ENCODE results near the gene TTLL11.
"Not testable (repeated sequence)": the region's sequence is repeated elsewhere in the genome, so short reads cannot be mapped to it uniquely, and the experiment has no call there.

The TTLL11 gene

DNA sequence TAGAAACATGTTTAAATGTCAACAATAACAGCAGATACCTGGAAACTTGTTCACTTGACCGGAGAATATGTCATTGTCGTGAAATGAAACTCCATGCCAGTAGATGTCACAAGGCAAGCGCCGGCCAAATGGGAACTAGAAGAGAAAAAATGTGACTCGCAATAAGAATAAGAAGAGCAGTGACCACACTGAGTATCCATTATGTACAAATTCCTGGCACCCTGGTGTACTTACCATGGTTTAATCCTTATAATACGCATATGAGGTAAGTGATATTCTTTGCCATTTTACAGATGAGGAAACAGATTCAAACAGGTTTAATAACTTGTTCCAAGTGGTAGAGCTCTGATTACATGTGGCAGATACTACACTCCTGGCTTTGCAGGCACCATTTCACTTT is 53.9 kb downstream of the TTLL11 start:
- DNase-seq: no peak

DNA sequence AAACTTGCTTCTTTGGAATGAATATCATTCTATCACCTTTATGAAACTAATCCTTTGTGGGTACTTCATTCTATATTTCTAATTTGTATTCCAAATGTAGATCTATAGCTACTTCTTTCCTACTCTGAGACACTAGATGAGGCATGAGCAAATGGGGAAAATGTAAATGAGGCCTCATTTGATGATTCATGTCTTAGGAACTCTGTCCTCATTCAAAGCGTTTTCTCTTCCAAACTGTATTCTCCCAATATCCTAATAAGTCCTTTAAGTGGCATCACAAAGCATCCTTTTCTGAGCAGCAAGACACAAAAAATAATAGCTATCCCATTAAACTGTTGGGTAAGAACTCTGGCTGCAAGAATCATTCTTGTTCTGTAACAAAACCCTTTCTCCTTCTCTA is 56.1 kb downstream of the TTLL11 start:
- no peak for DNase-seq

DNA sequence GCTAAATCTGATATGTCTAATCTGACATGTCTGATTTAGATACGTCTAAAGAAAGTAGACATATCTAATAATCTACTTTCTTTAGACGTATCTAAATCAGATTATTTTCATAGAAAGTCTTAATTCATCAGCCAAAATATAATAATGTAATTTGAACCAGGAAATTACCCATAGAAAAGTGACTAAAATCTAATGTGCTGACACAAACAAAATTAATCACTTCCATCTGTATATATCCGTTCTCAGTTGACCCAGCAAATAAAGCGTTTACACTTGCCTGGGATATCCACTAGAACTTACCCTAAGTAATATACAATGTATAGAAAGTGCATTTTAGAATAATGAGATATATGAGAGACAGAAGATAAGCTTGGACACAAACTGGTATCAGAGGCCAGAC is 56.7 kb downstream of the TTLL11 start:
- no peak for DNase-seq

DNA sequence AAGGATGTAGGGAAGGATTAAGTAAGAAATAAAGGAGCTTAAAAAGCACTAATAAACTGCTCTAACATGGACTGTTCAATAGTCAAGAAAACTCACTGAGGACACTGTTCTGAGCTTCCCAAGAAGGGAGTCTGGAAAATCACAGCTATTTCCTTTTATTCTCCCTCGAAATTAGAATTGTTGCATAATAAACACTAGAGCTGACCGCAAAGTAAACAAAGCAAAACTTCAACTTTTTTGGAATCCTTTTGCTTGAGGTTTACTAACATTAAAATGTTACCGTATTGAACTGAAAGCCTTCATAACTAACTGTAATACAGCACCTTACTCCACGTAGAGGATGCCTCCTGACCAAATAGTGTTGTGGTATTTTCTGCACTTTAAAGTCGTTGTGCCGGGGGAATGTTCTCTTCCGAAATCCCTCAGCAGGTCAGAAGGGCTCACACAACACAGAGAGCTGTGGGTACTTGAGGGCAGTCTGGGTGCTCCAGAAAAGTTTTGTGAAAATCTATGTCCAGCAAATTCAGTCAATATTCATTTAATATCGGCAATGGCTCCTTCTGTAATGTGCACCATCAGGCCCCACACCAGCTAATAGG is 59.2 kb downstream of the TTLL11 start:
- no peak for DNase-seq

DNA sequence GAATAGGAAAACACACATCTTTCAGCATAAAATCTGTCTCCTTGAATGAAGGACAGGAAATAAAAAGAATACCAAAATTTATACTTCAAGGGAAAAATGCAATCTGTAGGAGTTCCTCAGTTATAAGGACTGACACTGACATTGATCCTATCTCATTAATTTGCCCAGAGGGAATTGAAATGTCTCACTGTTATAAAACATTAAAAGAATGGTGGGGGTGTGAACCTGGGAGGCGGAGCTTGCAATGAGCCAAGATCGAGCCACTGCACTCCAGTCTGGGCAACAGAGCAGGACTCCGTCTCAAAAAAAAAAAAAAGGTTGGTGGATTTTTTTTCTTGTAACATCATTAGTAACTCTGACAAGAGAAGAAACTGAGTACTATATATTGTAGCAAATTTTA is 60.8 kb downstream of the TTLL11 start:
- DNase-seq: no peak

DNA sequence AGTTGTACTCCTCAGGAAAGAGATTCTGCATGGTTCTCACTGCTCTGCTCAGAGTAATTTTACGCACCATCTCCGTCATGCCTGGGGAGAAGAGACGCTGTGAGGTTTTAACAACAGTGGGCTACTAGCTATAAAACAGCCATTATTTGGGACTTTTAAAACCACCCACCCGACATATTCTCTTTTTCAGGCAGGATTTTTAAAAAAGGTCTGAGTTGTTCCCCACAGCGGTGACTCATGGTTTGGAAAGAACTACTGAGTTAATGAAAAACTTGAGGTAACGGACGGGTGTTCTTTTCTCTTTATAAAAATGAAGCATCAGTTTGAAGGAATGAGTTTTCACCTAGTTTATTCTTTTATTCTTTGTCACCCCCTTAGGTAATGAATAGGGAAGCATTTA is 61.3 kb downstream of the TTLL11 start:
- no peak for DNase-seq

DNA sequence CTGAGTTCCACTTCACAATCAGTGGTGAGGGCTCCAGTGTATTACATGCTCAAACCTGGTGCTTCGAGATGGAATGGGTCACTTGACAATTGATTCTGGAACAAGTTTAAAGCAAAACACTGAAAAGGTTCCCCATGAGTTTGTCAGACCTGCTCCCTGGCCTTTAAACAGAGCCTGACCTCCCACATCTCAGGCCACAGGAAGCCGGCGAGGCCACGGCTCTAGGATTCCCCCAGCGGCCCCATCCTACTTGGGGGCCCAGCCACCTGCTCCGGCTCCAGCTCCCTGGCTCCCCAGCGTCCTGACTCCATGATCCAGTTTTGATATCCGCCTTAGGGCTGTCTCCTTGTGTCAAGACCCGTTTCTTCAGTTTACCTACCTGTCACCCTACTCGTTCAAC is 62.0 kb downstream of the TTLL11 start:
- DNase-seq: no peak

DNA sequence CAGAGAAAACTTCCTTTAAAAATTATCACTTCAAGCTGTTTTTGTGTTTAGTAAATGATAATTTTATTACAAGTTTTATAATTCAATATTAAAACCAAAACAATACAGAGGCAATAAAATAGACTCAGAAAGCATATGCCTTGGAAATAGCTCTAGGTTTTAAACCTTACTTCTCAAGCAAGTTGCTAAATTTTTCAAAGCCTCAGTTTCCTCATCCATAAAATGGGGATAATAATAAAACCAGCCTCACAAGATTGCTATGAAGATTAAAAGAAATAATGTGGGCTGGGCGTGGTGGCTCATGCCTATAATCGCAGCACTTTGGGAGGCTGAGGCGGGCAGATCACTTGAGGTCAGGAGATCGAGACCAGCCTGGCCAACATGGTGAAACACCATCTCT is 62.8 kb downstream of the TTLL11 start:
- DNase-seq: no peak

DNA sequence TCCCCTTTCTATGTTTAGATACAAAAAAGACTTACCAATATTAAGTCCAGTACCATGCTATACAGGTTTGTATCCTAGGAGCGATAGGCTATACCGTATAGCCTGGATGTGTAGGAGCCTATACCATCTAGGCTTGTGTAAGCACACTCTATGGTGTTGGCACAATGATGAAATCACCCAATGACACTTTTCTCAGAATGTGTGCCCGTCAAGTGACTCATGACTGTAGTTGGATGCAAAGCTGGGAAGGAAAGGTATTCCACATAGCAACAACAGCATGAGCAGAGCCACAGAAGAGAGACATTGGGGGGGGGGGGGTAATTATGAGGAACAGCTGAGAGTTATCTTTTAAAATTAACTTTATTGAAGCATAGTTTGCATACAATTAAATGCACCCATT is 63.2 kb downstream of the TTLL11 start:
- no peak for DNase-seq

DNA sequence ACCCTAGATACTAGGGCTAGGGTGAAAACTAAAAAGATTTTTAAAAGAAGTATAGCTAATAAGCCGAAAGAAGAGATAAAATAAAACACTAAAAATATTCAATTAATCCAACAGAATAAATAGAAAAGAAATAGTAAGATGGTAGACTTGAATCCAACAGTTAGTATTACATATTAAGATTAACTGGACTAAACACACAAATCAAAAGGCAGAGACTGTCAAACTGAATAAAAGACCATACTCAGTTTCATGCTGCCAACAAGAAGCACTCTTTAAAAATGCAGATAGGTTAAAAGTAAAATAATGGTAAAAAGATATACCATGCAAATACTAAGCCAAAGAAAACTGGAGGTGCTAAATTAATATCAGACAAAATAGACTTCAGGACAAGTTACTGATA is 65.0 kb downstream of the TTLL11 start:
- DNase-seq: no peak

DNA sequence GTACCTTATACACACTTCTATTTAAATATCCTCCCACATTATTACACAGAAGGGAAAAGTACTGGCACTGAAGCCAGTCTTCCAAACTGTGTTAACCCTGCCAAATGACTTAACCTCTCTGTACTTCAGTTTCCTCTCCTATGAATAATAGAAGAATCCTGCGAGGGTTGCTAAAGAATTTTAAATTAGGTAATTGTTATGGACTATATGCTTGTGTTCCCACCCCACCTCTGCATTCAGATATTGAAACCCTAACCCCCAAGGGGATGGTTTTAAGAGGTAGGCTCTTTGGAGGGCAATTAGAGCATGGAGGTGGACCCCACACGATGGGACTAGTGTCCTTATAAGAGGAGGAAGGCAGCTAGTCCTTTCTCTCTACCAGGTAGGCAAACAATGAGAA is 72.7 kb downstream of the TTLL11 start:
- no peak for DNase-seq

DNA sequence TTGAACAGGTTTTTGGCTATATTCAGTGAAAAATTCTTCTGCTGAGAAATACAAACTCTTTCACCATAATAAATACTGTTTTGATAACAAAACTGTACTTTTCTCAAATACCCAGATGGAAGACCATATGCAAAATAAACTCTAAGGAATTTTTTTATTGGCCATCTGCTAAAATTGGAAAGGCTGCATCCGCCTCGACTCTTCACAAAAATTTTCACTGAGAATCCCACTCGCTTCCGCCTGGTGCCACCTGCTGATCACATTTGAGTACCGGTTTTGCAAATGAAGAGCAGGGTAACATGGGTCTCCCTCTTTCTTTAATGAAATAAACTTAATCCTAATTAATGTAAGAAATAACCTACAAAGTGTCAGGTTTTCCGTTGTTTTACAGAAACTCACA is 76.4 kb downstream of the TTLL11 start:
- no peak for DNase-seq

DNA sequence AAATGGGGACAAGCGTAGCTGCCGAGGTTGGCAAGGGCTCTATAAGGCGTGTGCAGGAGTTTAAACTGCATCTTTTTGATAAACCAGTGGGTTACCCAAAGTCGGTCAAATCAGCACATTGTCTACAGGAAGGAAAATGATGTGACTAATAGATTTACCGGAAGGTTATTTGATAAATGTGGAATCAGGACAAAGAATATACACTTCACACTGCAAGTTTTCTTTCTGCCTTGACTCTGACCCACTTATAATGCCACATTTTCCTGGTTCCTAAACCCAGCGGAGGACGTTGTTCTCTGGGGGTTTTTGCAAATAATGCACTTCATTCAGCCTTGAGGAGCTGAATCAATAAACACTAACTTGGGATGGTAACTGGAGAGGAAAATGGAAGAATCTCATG is 76.8 kb downstream of the TTLL11 start:
- DNase-seq: no peak

DNA sequence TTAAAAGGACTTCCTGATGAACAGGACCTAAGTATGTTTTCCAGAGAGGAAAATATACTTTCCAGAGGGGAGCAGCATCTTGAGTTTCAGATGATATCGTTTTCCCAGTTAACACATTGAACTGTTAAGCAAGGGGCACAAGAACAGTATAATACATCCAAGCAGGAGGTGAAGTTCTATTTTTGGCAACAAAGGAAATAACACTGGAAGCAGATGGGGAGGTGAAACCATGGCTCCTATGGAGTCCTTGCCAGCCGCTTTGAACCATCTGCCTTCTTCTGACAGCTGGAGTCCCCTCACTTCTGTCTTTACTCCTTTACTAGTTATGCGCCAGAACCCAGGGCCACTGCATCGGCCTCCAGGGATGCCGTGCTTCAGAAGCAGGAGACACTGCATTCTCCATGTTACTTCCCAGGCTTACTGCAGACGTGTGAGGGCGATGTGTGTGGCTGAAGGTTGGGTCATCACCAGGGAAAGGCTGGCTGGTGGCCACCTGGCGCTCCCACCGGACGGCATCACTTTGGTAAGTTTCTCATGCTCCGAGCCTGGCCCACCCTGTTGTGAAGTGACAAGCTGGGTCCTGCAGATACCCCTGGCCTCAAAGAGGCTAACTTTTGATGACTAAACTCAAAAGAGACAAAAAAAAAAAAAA is 77.8 kb downstream of the TTLL11 start:
- DNase-seq: no peak

DNA sequence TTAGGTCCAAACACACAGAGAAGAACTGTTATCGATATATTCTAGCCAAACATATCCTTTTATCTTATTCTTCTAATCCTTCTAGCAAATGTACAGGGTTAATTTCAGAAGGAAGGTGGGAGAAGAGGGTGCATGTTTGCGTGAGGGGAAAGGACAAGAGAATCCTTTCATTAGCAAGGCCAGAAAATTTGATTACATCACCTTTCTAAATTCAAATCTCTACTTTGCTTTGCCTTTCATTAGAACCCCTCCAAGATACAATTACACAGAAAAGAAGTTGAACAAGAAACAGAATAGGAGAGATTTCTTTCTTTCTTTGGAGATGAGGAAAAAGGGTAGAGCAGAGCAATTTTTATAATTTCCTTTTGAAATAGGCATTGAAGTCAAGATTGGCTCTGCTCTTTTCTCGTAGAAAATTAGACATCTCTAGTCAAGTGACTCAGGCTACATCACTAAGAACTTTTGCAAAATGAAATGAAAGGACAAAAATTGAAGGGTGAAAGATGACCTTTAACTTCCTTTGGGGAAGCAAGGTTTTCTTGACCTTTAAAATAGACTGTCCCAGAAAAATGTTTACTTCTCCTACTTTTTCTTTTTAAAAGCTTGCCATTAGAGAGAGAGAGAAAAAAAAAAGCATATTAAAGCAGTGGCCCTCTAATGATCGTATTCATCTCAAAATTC is 81.2 kb downstream of the TTLL11 start:
- no peak for DNase-seq

DNA sequence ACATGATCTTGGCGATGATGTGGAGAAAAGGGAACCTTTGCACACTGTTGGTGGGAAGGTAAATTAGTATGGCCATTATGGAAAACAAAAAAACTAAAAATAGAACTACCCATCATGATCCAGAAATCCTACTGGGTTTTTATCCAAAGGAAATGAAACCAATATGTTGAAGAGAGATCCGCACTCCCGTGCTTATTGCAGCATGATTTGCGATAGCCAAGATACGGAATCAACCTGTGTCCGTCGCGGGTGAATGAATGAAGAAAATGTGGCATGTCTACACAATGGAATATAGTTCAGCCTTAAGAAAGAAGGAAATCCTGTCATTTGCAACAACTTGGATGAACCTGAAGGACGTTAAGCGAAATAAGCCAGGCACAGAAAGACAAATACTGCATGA is 84.5 kb downstream of the TTLL11 start:
- DNase-seq: no peak

DNA sequence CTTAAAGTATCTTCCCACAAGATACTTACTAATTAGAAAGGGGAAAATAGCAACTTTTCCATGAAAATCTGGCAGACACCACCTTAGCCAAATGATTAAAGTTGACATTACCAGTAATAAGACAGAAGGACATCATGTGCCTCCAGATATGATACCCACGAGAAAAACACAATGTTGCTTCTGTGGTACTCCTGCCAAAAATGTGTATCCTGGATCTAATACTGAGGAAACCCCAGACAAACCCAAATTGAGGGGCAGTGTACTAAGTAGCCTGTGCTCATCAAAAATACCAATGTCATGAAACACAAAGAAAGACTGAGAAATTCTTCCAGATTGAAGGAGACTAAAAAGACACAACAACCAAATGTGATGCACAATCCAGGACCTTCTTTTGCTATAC is 85.3 kb downstream of the TTLL11 start:
- no peak for DNase-seq

DNA sequence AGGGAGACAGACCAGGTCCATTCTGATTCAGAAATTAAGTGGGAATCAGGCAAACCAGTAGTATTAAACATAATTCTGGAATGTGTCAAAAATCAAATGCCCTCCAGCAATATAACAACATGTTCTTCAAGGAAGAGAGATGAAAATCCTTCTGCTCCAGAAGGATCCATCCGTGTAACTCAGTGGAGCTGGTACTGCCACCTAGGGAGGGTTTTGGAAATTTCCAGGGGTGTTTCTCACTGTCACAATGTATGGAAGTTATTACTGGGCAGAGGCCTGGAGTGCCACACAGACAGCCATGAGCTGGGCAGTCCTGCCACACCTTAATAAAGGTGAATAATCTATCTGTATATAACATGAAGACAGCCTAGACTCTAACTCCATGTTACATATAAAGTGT is 87.5 kb downstream of the TTLL11 start:
- no peak for DNase-seq

DNA sequence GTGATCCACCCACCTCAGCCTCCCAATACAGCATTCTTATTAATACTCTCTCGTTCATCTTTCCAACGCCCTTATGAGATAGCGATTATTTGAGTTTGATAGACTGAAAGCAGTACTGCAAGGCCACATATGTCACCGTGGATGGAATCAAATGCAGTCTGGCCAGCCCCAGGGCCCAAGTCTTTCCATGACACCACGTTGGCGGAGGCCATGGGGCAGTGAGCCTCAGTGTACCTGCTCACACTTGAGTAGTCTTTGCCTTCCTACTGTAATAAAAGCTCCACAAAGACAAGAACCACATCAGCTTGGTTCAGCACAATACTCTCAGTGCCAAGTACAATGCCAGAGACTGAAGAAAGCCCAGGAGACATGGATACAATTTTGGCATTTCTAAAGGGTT is 88.5 kb downstream of the TTLL11 start:
- DNase-seq: no peak

DNA sequence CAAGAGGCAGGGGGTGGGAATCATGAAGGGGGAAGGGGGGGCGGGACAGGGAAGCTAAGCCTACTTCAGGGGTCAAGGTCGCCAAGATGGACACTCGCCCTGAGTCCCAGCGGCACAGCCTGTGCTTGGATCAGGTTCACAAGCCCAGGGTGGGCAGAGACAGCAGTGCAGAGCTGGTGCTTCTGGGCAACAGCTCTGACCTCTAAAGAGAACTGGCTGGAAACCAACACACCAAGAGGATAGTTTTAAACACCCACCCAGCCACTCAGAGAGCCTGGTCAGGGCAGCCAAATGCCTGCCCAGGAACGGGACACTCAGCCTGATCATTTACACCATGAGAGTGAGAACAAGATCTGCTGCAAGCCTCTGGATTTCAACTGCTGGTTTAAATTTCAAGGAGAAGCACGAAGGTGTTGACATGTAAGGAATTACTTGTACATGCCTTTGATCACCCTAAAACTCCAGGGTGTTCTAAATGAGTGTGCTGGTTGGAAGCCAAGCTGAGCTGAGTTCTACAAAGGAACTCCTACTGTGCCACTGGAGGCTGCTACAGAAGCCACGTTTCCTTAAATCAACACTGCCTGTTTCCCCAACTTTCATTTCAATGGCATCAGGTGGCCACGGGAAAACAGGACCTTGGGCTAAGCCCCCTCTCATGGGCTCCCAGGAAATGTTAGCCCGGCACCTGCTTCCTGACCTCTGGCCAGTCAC is 91.5 kb downstream of the TTLL11 start:
- DNase-seq: no peak

DNA sequence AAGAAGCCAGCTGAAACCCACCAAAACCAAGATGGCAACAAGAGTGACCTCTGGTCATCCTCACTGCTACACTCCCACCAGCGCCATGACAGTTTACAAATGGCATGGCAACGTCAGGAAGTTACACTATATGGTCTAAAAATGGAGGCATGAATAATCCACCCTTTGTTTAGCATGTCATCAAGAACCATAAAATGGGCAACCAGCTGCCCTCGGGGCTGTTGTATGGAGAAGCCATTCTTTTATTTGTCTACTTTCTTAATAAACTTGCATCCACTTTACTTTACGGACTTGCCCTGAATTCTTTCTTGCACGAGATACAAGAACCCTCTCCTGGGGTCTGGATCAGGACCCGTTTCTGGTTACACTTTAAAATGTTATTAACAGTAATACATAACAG is 92.6 kb downstream of the TTLL11 start:
- not testable (repeated sequence) for DNase-seq

DNA sequence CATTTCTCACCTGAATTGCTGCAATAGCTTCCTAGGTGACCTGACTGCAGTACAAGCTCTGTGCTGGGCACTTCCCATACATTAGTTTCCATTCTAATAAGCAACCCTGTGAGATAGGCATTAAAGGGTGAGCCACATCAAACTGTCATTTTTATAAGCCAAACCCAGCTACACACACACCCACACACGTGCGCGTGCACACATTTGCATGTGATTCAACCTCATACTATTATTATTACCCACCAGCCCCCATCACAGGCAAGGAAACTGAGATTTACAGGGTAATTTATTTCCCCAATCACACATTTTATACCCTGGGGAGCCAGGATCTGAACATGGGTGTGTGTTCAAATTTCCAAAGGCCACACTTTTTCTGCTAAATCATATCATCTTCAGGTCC is 93.6 kb downstream of the TTLL11 start:
- no peak for DNase-seq

DNA sequence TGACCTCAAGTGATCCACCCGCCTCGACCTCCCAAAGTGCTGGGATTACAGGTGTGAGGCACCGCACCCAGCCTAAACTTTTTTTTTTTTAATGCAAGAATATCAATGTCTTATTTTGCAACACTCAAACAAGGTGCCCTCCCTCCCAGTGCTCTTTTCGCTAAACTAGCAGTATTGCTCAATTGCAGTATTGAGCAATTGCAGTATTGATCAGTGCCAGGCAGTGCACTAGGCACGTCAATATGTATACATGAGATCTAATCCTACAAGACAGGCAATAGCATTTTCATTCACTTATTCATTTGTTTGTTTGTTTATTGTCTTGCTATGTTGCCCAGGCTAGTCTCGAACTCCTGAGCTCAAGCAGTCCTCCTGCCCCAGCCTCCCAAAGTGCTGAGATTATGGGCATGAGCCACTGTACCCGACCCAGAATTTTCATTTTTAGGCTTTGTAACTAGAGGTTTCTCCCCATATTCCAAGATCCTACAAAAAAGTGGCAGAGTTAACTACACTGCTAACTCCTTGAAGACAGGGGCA is 94.5 kb downstream of the TTLL11 start:
- no peak for DNase-seq

DNA sequence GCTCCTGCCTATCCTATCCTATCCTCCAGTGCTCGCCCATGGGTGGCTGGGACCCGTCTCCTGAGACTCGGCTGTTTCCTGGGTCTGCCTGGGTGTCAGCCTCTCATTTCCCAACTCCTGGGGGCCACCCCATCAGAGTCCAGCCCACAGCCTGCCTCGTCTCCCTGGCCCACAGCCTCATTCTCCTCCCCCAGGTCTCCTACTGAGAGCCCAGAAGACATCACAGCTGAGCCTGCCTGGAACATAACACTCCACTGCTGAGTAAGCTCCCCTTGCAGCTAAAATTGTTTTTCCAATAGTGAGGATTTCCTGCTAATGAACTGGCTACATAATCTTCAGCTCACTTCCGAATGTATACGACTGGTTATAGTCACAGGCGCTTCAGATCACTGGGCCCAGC is 95.3 kb downstream of the TTLL11 start:
- DNase-seq: no peak
